Smooth muscle cell (in vitro differentiated cells): ENCODE data around the gene DUOXA2. TPM values are rescaled to one million over a fixed set of nuclear protein-coding genes. Genes with fewer than 3 reads are reported as not detected.
"Not testable (repeated sequence)": the region's sequence is repeated elsewhere in the genome, so short reads cannot be mapped to it uniquely, and the experiment has no call there.

Experiments used
- DNase-seq: peaks from one replicate; lab custom pipeline; 2025; ENCODE audit not compliant: unreplicated experiment; lab: John Stamatoyannopoulos, UW
- H2AFZ ChIP-seq: fragments of 200-600 bp; sonication (generic); 2 replicates; pipeline ENCODE4 v1.6.0; 2016; ENCODE audit warnings: antibody characterized with exemption, low read depth, mild to moderate bottlenecking
- H3F3A ChIP-seq: fragments of 200-600 bp; sonication (generic); 2 replicates; pipeline ENCODE4 v1.6.0; 2017; ENCODE audit warnings: antibody characterized with exemption, low read depth
- H3K27ac ChIP-seq: fragments of 200-600 bp; sonication (generic); 2 replicates; pipeline ENCODE4 v1.5.1; 2016; ENCODE audit warnings: low read depth, mild to moderate bottlenecking
- H3K27me3 ChIP-seq: fragments of 200-600 bp; sonication (generic); 2 replicates; pipeline ENCODE4 v1.6.1; 2016; ENCODE audit warnings: low read depth, mild to moderate bottlenecking
- H3K36me3 ChIP-seq: fragments of 200-600 bp; sonication (generic); 2 replicates; pipeline ENCODE4 v1.5.1; 2016; ENCODE audit warnings: low read depth
- H3K4me1 ChIP-seq: fragments of 200-600 bp; sonication (generic); 2 replicates; pipeline ENCODE4 v1.5.1; 2016; ENCODE audit warnings: low read depth
- H3K4me2 ChIP-seq: fragments of 200-600 bp; sonication (generic); 2 replicates; pipeline ENCODE4 v1.6.0; 2016; ENCODE audit warnings: mild to moderate bottlenecking
- H3K4me3 ChIP-seq: fragments of 200-600 bp; sonication (generic); 2 replicates; pipeline ENCODE4 v1.5.1; 2016; ENCODE audit warnings: mild to moderate bottlenecking
- H3K79me2 ChIP-seq: fragments of 200-600 bp; sonication (generic); 2 replicates; pipeline ENCODE4 v1.6.0; 2016; ENCODE audit warnings: low read depth, mild to moderate bottlenecking
- H3K9ac ChIP-seq: fragments of 200-600 bp; sonication (generic); 2 replicates; pipeline ENCODE4 v1.6.0; 2016; ENCODE audit warnings: low read depth
- H3K9me3 ChIP-seq: fragments of 200-600 bp; sonication (generic); replicated peaks from 2 replicates; pipeline ENCODE4 v1.5.1; 2016; ENCODE audit warnings: low read depth
- H4K20me1 ChIP-seq: fragments of 200-600 bp; sonication (generic); 2 replicates; pipeline ENCODE4 v1.6.0; 2016; ENCODE audit warnings: low read depth
- WGBS: methylation state at CpG from one replicate; pipeline ENCODE4 v1.1.7; 2016; ENCODE audit warnings: low lambda C conversion rate; 5-methylcytosine and 5-hydroxymethylcytosine counted together
- polyA plus RNA-seq: library from polyadenylated mRNA; unstranded; fragments of >200 nt; fragmentation: Nextera tagmentation; extraction: Ambion mirVana; gene quantifications from 2 replicates; pipeline ENCODE4 v1.2.1, GENCODE V29; 2016
- total RNA-seq: library from RNA; depleted of rRNA; stranded (reverse); fragments of >200 nt; gene quantifications from 2 replicates; pipeline ENCODE4 v1.2.3, GENCODE V29; 2014
- TF ChIP-seq, protein P1 (sequence below): fragments of 200-600 bp; sonication (generic); IDR thresholded peaks from 2 replicates; pipeline ENCODE4 v1.5.1; 2017; ENCODE audit warnings: borderline replicate concordance, mild to moderate bottlenecking, antibody characterized with exemption; ENCODE audit not compliant: insufficient read depth, poor library complexity, severe bottlenecking

Gene DUOXA2
- total and polyA plus RNA-seq, 2 experiments from 2014 or later = not detected

DNA sequence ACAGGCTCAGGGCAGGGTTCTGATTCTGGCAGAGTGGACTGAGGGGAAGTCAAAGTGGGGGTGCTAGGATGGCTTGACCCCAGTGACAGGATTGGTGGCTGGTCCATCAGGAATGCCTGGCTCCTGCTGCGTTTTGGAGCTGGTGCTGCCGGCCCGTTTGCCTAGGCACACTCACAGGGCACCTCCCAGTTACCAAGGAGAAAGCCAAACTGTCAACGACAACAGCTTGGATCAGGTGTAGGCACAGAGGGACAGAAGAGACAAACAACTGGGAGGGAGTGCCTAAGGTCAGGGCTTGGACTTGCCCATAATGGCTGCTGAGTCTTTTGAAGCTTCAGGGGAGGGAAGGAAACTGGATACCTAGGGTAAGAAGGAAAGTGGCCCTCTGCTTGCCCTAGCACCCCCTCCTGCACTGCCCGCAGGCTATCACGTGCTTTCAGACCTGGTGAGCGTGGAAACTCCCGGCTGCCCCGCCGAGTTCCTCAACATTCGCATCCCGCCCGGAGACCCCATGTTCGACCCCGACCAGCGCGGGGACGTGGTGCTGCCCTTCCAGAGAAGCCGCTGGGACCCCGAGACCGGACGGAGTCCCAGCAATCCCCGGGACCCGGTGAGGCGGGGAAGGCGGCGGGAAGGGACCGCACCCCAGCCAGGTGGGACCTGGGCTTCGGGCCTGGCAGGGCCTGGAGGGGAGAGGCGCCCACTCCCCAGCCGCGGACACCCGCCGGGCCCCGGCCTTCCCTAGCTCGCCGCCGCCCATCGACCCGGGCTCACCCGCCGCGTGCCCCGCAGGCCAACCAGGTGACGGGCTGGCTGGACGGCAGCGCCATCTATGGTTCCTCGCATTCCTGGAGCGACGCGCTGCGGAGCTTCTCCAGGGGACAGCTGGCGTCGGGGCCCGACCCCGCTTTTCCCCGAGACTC is 20.8 kb downstream of the DUOXA2 start:
- no peaks in the 10 kb centered on the region for H3K4me1 ChIP-seq

GRCh38 chr15:45135705-45136377 is 21.7 kb downstream of the DUOXA2 start:
- H3K4me3 ChIP-seq, H3K36me3 ChIP-seq, H3K27ac ChIP-seq, H3K4me2 ChIP-seq, H2AFZ ChIP-seq, H3K4me1 ChIP-seq, H3K9ac ChIP-seq, DNase-seq, H4K20me1 ChIP-seq, H3F3A ChIP-seq, H3K79me2 ChIP-seq, H3K9me3 ChIP-seq: not testable (repeated sequence)
- 55% methylated on average over 12 of the region's 37 CpGs for WGBS
- peaks cover 61% of the 10 kb centered on the region for H3K27me3 ChIP-seq

More for the DNA sequence above, 20.8 kb downstream of the DUOXA2 start:
- Histone ChIP-seq H3F3A (no peaks in the 10 kb centered on the region), H3K4me2 (no peak overlapping the region), H4K20me1 (no peaks in the 10 kb centered on the region), H3K9ac (no peak overlapping the region), H3K36me3 (no peaks in the 10 kb centered on the region), H2AFZ (no peak overlapping the region), H3K27me3 (peaks cover 70% of the 10 kb centered on the region), H3K4me3 (no peak overlapping the region), H3K79me2 (no peaks in the 10 kb centered on the region), H3K9me3 (no peaks in the 10 kb centered on the region), H3K27ac (no peak overlapping the region)
- 20% methylated on average over 44 of the region's 57 CpGs for WGBS
- TF ChIP-seq, protein P1, sequence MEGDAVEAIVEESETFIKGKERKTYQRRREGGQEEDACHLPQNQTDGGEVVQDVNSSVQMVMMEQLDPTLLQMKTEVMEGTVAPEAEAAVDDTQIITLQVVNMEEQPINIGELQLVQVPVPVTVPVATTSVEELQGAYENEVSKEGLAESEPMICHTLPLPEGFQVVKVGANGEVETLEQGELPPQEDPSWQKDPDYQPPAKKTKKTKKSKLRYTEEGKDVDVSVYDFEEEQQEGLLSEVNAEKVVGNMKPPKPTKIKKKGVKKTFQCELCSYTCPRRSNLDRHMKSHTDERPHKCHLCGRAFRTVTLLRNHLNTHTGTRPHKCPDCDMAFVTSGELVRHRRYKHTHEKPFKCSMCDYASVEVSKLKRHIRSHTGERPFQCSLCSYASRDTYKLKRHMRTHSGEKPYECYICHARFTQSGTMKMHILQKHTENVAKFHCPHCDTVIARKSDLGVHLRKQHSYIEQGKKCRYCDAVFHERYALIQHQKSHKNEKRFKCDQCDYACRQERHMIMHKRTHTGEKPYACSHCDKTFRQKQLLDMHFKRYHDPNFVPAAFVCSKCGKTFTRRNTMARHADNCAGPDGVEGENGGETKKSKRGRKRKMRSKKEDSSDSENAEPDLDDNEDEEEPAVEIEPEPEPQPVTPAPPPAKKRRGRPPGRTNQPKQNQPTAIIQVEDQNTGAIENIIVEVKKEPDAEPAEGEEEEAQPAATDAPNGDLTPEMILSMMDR = peak; percentile 11
- DNase-seq = no peak

- DNase-seq = no peak
- Histone ChIP-seq H4K20me1 (no peaks in the 10 kb centered on the region), H3K4me2 (no peak overlapping the region), H3F3A (no peaks in the 10 kb centered on the region), H3K36me3 (no peaks in the 10 kb centered on the region), H3K9ac (no peak overlapping the region), H3K27ac (no peak overlapping the region), H3K79me2 (no peaks in the 10 kb centered on the region), H3K4me1 (no peaks in the 10 kb centered on the region), H3K4me3 (no peak overlapping the region), H3K27me3 (peaks cover 56% of the 10 kb centered on the region), H3K9me3 (no peaks in the 10 kb centered on the region), H2AFZ (no peak overlapping the region)
- WGBS = 29% methylated on average over 8 of the region's 10 CpGs
- TF ChIP-seq, protein P1 = peak; percentile 27
These were observed 22.2 kb downstream of the DUOXA2 start for GRCh38 chr15:45136378-45136764.

DNA sequence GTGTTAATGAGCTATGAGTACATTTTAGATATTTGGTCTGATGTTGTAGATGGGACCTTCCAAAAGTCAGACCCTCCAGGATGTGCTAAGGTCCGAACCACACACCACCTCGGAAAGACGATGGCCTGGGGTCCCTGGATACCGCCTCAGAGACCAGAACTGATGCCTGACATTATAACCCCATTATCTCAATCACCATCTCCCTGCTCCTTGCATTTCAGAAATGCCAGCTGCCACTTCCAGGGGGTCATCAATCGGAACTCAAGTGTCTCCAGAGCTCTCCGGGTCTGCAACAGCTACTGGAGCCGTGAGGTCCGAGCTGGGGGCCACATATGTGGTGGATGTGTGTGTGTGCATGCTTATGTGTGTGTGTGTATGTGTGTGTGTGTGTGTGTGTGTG is 23.6 kb downstream of the DUOXA2 start:
- Histone ChIP-seq H3K36me3 (no peaks in the 10 kb centered on the region), H3K4me2 (no peak overlapping the region), H3K27me3 (peaks cover 43% of the 10 kb centered on the region), H2AFZ (no peak overlapping the region), H3K9me3 (no peaks in the 10 kb centered on the region), H4K20me1 (no peaks in the 10 kb centered on the region), H3K4me3 (no peak overlapping the region), H3F3A (no peaks in the 10 kb centered on the region), H3K79me2 (no peaks in the 10 kb centered on the region), H3K4me1 (no peaks in the 10 kb centered on the region), H3K9ac (no peak overlapping the region), H3K27ac (no peak overlapping the region)
- DNase-seq = no peak
- 84% methylated on average over 8 of the region's 8 CpGs for WGBS
- TF ChIP-seq, protein P1 = no peak
